SK-MEL-5 (cell line): ENCODE measurements around the gene ABCA12. TPM values are rescaled to one million over a fixed set of nuclear protein-coding genes. Genes with fewer than 3 reads are reported as not detected.

ENCODE experiments used
- DNase-seq: peaks from one replicate; pipeline ENCODE4 v3.0.0-alpha.2; 2016; ENCODE audit warnings: low read depth, low spot score
- in situ Hi-C: cut with HindIII; loops from 2 replicates; pipeline ENCODE4 v1.10.0; 2016; ENCODE audit warnings: low sequenced_read_pairs, high pct_unique_total_duplicates, low pct_unique_long_range_greater_than_20kb
- total RNA-seq: library from RNA; depleted of rRNA; stranded (reverse); fragments of >200 nt; shearing (Covaris generic); gene quantifications from 2 replicates; pipeline ENCODE4 v1.2.3, GENCODE V29; 2014

The ABCA12 gene
- total RNA-seq, 1 experiment from 2014 or later = not detected

- DNase-seq = no peak
- in situ Hi-C loops = no loop called here
Observed at GRCh38 chr2:215066124-215066523, 72.3 kb downstream of the ABCA12 start.

GRCh38 chr2:215063526-215063925, 74.9 kb downstream of the ABCA12 start:
- in situ Hi-C loops = no loop called here
- no peak for DNase-seq

GRCh38 chr2:215060861-215061536, 77.4 kb downstream of the ABCA12 start:
- peak; percentile 6 for DNase-seq
- in situ Hi-C loops = no loop called here

GRCh38 chr2:215059724-215060123, 78.7 kb downstream of the ABCA12 start:
- in situ Hi-C loops = no loop called here

GRCh38 chr2:215055891-215056290, 82.5 kb downstream of the ABCA12 start:
- DNase-seq = no peak
- in situ Hi-C loops = no loop called here

More at GRCh38 chr2:215059724-215060123, 78.7 kb downstream of the ABCA12 start:
- no peak for DNase-seq

- DNase-seq = no peak
- in situ Hi-C loops = no loop called here
Observed at GRCh38 chr2:215052810-215053209, 85.6 kb downstream of the ABCA12 start.

GRCh38 chr2:215052404-215052803, 86.0 kb downstream of the ABCA12 start:
- in situ Hi-C loops = no loop called here
- DNase-seq = no peak

- in situ Hi-C loops = no loop called here
- no peak for DNase-seq
Observed at GRCh38 chr2:215049341-215049740, 89.1 kb downstream of the ABCA12 start.

- no peak for DNase-seq
- in situ Hi-C loops = no loop called here
Observed at GRCh38 chr2:215038421-215038820, 100.0 kb downstream of the ABCA12 start.

- in situ Hi-C loops = no loop called here
- no peak for DNase-seq
Observed at GRCh38 chr2:215036314-215036713, 102.1 kb downstream of the ABCA12 start.

- DNase-seq = no peak
- in situ Hi-C loops = no loop called here
Observed at GRCh38 chr2:215034154-215034553, 104.3 kb downstream of the ABCA12 start.

GRCh38 chr2:215032153-215032552, 106.3 kb downstream of the ABCA12 start:
- in situ Hi-C loops = no loop called here
- no peak for DNase-seq

- in situ Hi-C loops = no loop called here
Observed at GRCh38 chr2:215031321-215031720, 107.1 kb downstream of the ABCA12 start.

GRCh38 chr2:215029936-215030335, 108.5 kb downstream of the ABCA12 start:
- in situ Hi-C loops = no loop called here
- no peak for DNase-seq

More at GRCh38 chr2:215031321-215031720, 107.1 kb downstream of the ABCA12 start:
- no peak for DNase-seq

- DNase-seq = no peak
- in situ Hi-C loops = no loop called here
Observed at GRCh38 chr2:215028231-215028630, 110.2 kb downstream of the ABCA12 start.

- in situ Hi-C loops = no loop called here
Observed at GRCh38 chr2:215027779-215028178, 110.6 kb downstream of the ABCA12 start.

GRCh38 chr2:215022910-215023309, 115.5 kb downstream of the ABCA12 start:
- no peak for DNase-seq
- in situ Hi-C loops = no loop called here

More at GRCh38 chr2:215027779-215028178, 110.6 kb downstream of the ABCA12 start:
- DNase-seq = no peak

- in situ Hi-C loops = no loop called here
- DNase-seq = no peak
Observed at GRCh38 chr2:215022418-215022817, 116.0 kb downstream of the ABCA12 start.

- no peak for DNase-seq
- in situ Hi-C loops = no loop called here
Observed at GRCh38 chr2:215020283-215020682, 118.1 kb downstream of the ABCA12 start.
